IMR-90 (cell line): Measurements from ENCODE around the gene CPA3. TPM values are rescaled to one million over a fixed set of nuclear protein-coding genes. Genes with fewer than 3 reads are reported as not detected.

Source experiments
- ATAC-seq: fragments of 200-7000 bp; cut with Tn5 transposase; 2 replicates; pipeline ENCODE4 v1.9.1; 2020; ENCODE audit warnings: low read depth, mild to moderate bottlenecking, moderate library complexity
- BruUV-seq: library from RNA; stranded (reverse); fragments of 400-500 nt; replicated peaks from 2 replicates; lab custom pipeline; 2021; lab: Mats Ljungman, UMichigan
- CTCF ChIA-PET: fragments of 300-600 bp; formaldehyde crosslinking; extraction: SDS; loops from one replicate; lab custom pipeline; 2021; ENCODE audit warnings: antibody characterized with exemption; lab: Yijun Ruan, JAX
- POLR2A ChIA-PET: fragments of 300-600 bp; sonication (Branson Sonifier 250); formaldehyde crosslinking; loops from one replicate; lab custom pipeline; 2022; ENCODE audit warnings: antibody characterized with exemption; ENCODE audit not compliant: unreplicated experiment; lab: Charles Lee
- DNase-seq: peaks from one replicate; pipeline ENCODE4 v3.0.0; 2013
- H2AFZ ChIP-seq: replicated peaks from 2 replicates; pipeline ENCODE3; 2013; ENCODE audit warnings: low read length, mild to moderate bottlenecking; ENCODE audit not compliant: poor library complexity
- H2AK5ac ChIP-seq: 2 replicates; pipeline ENCODE4 v1.6.1; 2013; ENCODE audit warnings: low read depth, low read length, inconsistent platforms
- H2AK9ac ChIP-seq: replicated peaks from 2 replicates; pipeline ENCODE3; 2013; ENCODE audit warnings: mild to moderate bottlenecking, low read depth, low read length, moderate library complexity; ENCODE audit not compliant: poor library complexity
- H2BK120ac ChIP-seq: 2 replicates; pipeline ENCODE4 v1.6.1; 2013; ENCODE audit warnings: low read depth, low read length, inconsistent platforms
- H2BK15ac ChIP-seq: 3 replicates; pipeline ENCODE4 v1.6.1; 2013; ENCODE audit warnings: low read depth, low read length, inconsistent platforms
- H2BK20ac ChIP-seq: 2 replicates; pipeline ENCODE4 v1.6.1; 2013; ENCODE audit warnings: low read depth, mild to moderate bottlenecking, inconsistent platforms, low read length, moderate library complexity
- H2BK5ac ChIP-seq: 2 replicates; pipeline ENCODE4 v1.6.1; 2013; ENCODE audit warnings: mild to moderate bottlenecking, low read depth, low read length, inconsistent platforms; ENCODE audit not compliant: poor library complexity, severe bottlenecking
- H3K14ac ChIP-seq: replicated peaks from 2 replicates; pipeline ENCODE4 v1.6.1; 2013; ENCODE audit warnings: low read depth, low read length, inconsistent platforms
- H3K18ac ChIP-seq: 2 replicates; pipeline ENCODE4 v1.6.1; 2013; ENCODE audit warnings: low read depth, low read length, control low read depth
- H3K23ac ChIP-seq: 2 replicates; pipeline ENCODE4 v1.6.1; 2013; ENCODE audit warnings: low read depth, low read length, inconsistent platforms
- H3K27ac ChIP-seq: 2 replicates; pipeline ENCODE4 v1.5.1; 2013; ENCODE audit warnings: mild to moderate bottlenecking, control low read depth, low read length; ENCODE audit not compliant: insufficient read depth
- H3K27me3 ChIP-seq: 2 replicates; pipeline ENCODE4 v1.6.1; 2013; ENCODE audit warnings: low read length; ENCODE audit not compliant: control insufficient read depth, insufficient read depth
- H3K36me3 ChIP-seq: 2 replicates; pipeline ENCODE4 v1.6.1; 2013; ENCODE audit warnings: low read length, mixed read lengths; ENCODE audit not compliant: control insufficient read depth, insufficient read depth
- H3K4ac ChIP-seq: 2 replicates; pipeline ENCODE4 v1.6.1; 2013; ENCODE audit warnings: low read depth, low read length, inconsistent platforms
- H3K4me1 ChIP-seq: 2 replicates; pipeline ENCODE4 v1.6.1; 2013; ENCODE audit warnings: low read length, mixed read lengths; ENCODE audit not compliant: control insufficient read depth, insufficient read depth
- H3K4me2 ChIP-seq: 2 replicates; pipeline ENCODE4 v1.6.1; 2013; ENCODE audit warnings: low read depth, mild to moderate bottlenecking, control low read depth, low read length, moderate library complexity
- H3K4me3 ChIP-seq: 2 replicates; pipeline ENCODE4 v1.5.1; 2013; ENCODE audit warnings: low read depth, mild to moderate bottlenecking, control low read depth, low read length, moderate library complexity; ENCODE audit not compliant: insufficient read depth
- H3K56ac ChIP-seq: 2 replicates; pipeline ENCODE4 v1.6.1; 2013; ENCODE audit warnings: low read length, inconsistent platforms; ENCODE audit not compliant: insufficient read depth; ENCODE audit errors: extremely low read depth
- H3K79me1 ChIP-seq, 2 experiments: 2 replicates each; pipeline ENCODE4 v1.6.1; 2013; ENCODE audit warnings: low read length in 2 of 2, inconsistent platforms in 1 of 2, low read depth in 1 of 2
- H3K9ac ChIP-seq: 2 replicates; pipeline ENCODE4 v1.6.1; 2013; ENCODE audit warnings: low read depth, low read length, control low read depth
- H3K9me1 ChIP-seq: 2 replicates; pipeline ENCODE4 v1.6.1; 2013; ENCODE audit warnings: low read length, inconsistent platforms; ENCODE audit not compliant: insufficient read depth
- H3K9me3 ChIP-seq: 2 replicates; pipeline ENCODE4 v1.6.1; 2013; ENCODE audit warnings: low read length; ENCODE audit not compliant: control insufficient read depth, insufficient read depth
- H4K20me1 ChIP-seq: 2 replicates; pipeline ENCODE4 v1.6.1; 2013; ENCODE audit warnings: low read length, inconsistent platforms; ENCODE audit not compliant: insufficient read depth
- H4K5ac ChIP-seq: 2 replicates; pipeline ENCODE4 v1.6.1; 2013; ENCODE audit warnings: mild to moderate bottlenecking, low read depth, low read length, control low read depth
- H4K8ac ChIP-seq, 2 experiments: 2 replicates each; pipeline ENCODE4 v1.6.1; 2013; ENCODE audit warnings: low read depth in 2 of 2, low read length in 2 of 2, control low read depth in 1 of 2, inconsistent platforms in 1 of 2
- H4K91ac ChIP-seq: 2 replicates; pipeline ENCODE4 v1.6.1; 2013; ENCODE audit warnings: low read depth, low read length, inconsistent platforms; ENCODE audit not compliant: insufficient read depth
- BHLHE40 ChIP-seq: fragments of 150-350 bp; IDR thresholded peaks from 2 replicates; pipeline ENCODE4 v1.6.1; 2016; ENCODE audit warnings: mild to moderate bottlenecking, low read depth, low read length
- CEBPB ChIP-seq: IDR thresholded peaks from 2 replicates; pipeline ENCODE4 v1.6.1; 2012; ENCODE audit warnings: low read depth, low read length, improper control_type of control experiment
- MAFK ChIP-seq: IDR thresholded peaks from 2 replicates; pipeline ENCODE4 v1.6.1; 2012; ENCODE audit warnings: low read depth, low read length, improper control_type of control experiment
- MXI1 ChIP-seq: IDR thresholded peaks from 2 replicates; pipeline ENCODE4 v1.6.1; 2012; ENCODE audit warnings: low read depth, mild to moderate bottlenecking, low read length, moderate library complexity, borderline replicate concordance
- NFE2L2 ChIP-seq: fragments of 150-350 bp; IDR thresholded peaks from 2 replicates; pipeline ENCODE4 v1.6.1; 2016; ENCODE audit warnings: low read depth, mild to moderate bottlenecking, low read length
- POLR2A ChIP-seq: IDR thresholded peaks from 2 replicates; pipeline ENCODE4 v1.6.1; 2012; ENCODE audit warnings: mild to moderate bottlenecking, low read depth, low read length
- WGBS, 2 experiments: methylation state at CpG; one replicate each; pipeline versions ENCODE4 v1.1.5 to v1.1.7; 2013; ENCODE audit warnings: missing lambda C conversion rate in 2 of 2; ENCODE audit not compliant: insufficient read length in 1 of 2; ENCODE audit errors: extremely low coverage in 2 of 2; 5-methylcytosine and 5-hydroxymethylcytosine counted together
- dilution Hi-C: fragments of 300-500 bp; cut with HindIII; formaldehyde crosslinking; loops from one replicate; pipeline ENCODE4 v1.14.3; 2018; ENCODE audit warnings: low sequenced_read_pairs; ENCODE audit not compliant: unreplicated experiment
- in situ Hi-C: fragments of 300-500 bp; cut with MboI; formaldehyde crosslinking; loops from 3 replicates; pipeline ENCODE4 v1.14.3; 2019; ENCODE audit warnings: low sequenced_read_pairs, inconsistent platforms, mixed read lengths
- intact Hi-C: fragments of 100-400 bp; cut with micrococcal nuclease; formaldehyde crosslinking; loops from 2 replicates; pipeline ENCODE4 v1.10.0; 2022
- polyA plus RNA-seq, 3 experiments: library from polyadenylated mRNA; depleted of rRNA; stranded (reverse); fragments of >200 nt; gene quantifications; 2 replicates each; pipeline ENCODE4 v1.2.3, GENCODE V29; 2012; ENCODE audit warnings: low replicate concordance in 1 of 3
- total RNA-seq: library from RNA; depleted of rRNA; stranded (reverse); fragments of >200 nt; gene quantifications from 2 replicates; pipeline ENCODE4 v1.2.3, GENCODE V29; 2012
- TF ChIP-seq, protein P1 (sequence below): fragments of 150-350 bp; IDR thresholded peaks from 2 replicates; pipeline ENCODE4 v1.6.1; 2017; ENCODE audit warnings: mild to moderate bottlenecking, antibody characterized with exemption, low read length, low read depth
- TF ChIP-seq, protein P2 (sequence below): conservative IDR thresholded peaks from 2 replicates; pipeline ENCODE4 v1.5.1; 2012; ENCODE audit warnings: mild to moderate bottlenecking, low read depth, low read length, improper control_type of control experiment

CPA3 gene
- total and polyA plus RNA-seq, 2 of the 4 experiments (the other 2 are of a cell fraction), result 0.07 TPM; not detected in 1

DNA sequence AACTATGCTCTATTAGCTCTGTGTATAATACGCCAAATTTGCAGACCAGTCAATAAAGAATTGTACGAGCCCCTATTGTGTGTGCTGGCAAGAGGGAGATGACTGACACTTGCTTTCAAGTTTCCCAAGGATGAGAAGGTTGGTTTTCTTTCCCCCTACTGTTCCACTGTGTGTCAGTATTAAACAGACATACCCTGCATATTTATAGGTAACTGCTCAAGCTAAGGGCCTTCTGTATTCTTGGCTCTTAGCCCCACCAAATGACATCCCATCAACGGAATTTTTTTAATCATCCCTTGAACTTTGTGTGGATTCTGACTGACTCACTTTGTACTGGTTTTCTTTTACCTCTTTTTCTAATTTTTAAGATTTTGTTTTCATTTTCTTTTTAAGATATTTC is 65.7 kb downstream of the CPA3 start:
- no peak overlapping the region for H4K5ac ChIP-seq
- no peaks in the 10 kb centered on the region for H3K27me3 ChIP-seq
- peak overlapping the region; percentile 33; the same call in 1 of the 2 replicates for H2BK20ac ChIP-seq
- no peaks in the 10 kb centered on the region for H3K9me1 ChIP-seq
- H3K36me3 ChIP-seq, result no peaks in the 10 kb centered on the region
- H2AK9ac ChIP-seq, result no peak overlapping the region
- H3K9me3 ChIP-seq, result no peaks in the 10 kb centered on the region
- no peak overlapping the region for H3K4me2 ChIP-seq
- peak overlapping the region; percentile 23 for H2BK5ac ChIP-seq
- TF ChIP-seq, protein P1, sequence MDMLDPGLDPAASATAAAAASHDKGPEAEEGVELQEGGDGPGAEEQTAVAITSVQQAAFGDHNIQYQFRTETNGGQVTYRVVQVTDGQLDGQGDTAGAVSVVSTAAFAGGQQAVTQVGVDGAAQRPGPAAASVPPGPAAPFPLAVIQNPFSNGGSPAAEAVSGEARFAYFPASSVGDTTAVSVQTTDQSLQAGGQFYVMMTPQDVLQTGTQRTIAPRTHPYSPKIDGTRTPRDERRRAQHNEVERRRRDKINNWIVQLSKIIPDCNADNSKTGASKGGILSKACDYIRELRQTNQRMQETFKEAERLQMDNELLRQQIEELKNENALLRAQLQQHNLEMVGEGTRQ, result no peak
- TF ChIP-seq NFE2L2 (no peak), MAFK (no peak), CEBPB (no peak), MXI1 (no peak), BHLHE40 (no peak), POLR2A (no peak)
- TF ChIP-seq, protein P2, sequence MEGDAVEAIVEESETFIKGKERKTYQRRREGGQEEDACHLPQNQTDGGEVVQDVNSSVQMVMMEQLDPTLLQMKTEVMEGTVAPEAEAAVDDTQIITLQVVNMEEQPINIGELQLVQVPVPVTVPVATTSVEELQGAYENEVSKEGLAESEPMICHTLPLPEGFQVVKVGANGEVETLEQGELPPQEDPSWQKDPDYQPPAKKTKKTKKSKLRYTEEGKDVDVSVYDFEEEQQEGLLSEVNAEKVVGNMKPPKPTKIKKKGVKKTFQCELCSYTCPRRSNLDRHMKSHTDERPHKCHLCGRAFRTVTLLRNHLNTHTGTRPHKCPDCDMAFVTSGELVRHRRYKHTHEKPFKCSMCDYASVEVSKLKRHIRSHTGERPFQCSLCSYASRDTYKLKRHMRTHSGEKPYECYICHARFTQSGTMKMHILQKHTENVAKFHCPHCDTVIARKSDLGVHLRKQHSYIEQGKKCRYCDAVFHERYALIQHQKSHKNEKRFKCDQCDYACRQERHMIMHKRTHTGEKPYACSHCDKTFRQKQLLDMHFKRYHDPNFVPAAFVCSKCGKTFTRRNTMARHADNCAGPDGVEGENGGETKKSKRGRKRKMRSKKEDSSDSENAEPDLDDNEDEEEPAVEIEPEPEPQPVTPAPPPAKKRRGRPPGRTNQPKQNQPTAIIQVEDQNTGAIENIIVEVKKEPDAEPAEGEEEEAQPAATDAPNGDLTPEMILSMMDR, result no peak
- H3K18ac ChIP-seq, result no peak overlapping the region
- H3K4ac ChIP-seq, result peak overlapping the region; percentile 20; the same call in 1 of the 2 replicates
- no peak overlapping the region for H3K23ac ChIP-seq
- H3K4me3 ChIP-seq, result no peak overlapping the region
- no peak overlapping the region for H4K8ac ChIP-seq
- CTCF ChIA-PET, result interaction anchor here (0.5 kb wide), 1 partner anchor 69 kb away, joined by 3 read pairs; no protein-coding TSS in a partner anchor
- in situ Hi-C loops (loop anchor here (25.0 kb wide), 1 partner anchor 993 kb away; no protein-coding TSS in a partner anchor), intact Hi-C loops (no loop called here), dilution Hi-C loops (no loop called here)
- no peak overlapping the region; the same call in 1 of the 2 replicates for H4K91ac ChIP-seq
- 0 out of 2 replicates have a peak overlapping the region, but pooled peaks have one; percentile 47 for H2BK120ac ChIP-seq
- H3K4me1 ChIP-seq, result no peaks in the 10 kb centered on the region
- no peak overlapping the region for H2AK5ac ChIP-seq
- no TSS peak for BruUV-seq
- POLR2A ChIA-PET, result no interaction called here
- no peak overlapping the region for H2BK15ac ChIP-seq
- no peaks in the 10 kb centered on the region for H4K20me1 ChIP-seq
- H2AFZ ChIP-seq, result no peak overlapping the region
- 0 out of 2 replicates have a peak overlapping the region, but pooled peaks have one; percentile 14 for H3K14ac ChIP-seq
- no CpG with 5 or more reads among the region's 3 CpGs for WGBS, 2 experiments
- ATAC-seq, result peak; percentile 68
- H3K27ac ChIP-seq, result no peak overlapping the region
- H3K79me1 ChIP-seq, result no peaks in the 10 kb centered on the region
- DNase-seq, result peak; percentile 80
- H3K9ac ChIP-seq, result no peak overlapping the region
- H3K56ac ChIP-seq, result no peak overlapping the region
